ENCODE results near the gene ACTL10.
A peak's percentile ranks its signal among the peaks of the same experiment; 100 is the strongest.

ACTL10 gene

GRCh38 chr20:33645072-33645358 lies 21.7 kb upstream of the ACTL10 start:
- TF ChIP-seq ZFX (IDR thresholded peaks at IDR 0.05) (no peak), CTCF (conservative IDR thresholded peaks at IDR 0.05) (no peak)
- H3K27ac ChIP-seq: peak overlapping the region; percentile 93

GRCh38 chr20:33645396-33645795 lies 21.3 kb upstream of the ACTL10 start:
- no peak for TF ChIP-seq CTCF (conservative IDR thresholded peaks at IDR 0.05)
- TF ChIP-seq ZFX (IDR thresholded peaks at IDR 0.05): no peak
- H3K27ac ChIP-seq: peak overlapping the region; percentile 93

DNA sequence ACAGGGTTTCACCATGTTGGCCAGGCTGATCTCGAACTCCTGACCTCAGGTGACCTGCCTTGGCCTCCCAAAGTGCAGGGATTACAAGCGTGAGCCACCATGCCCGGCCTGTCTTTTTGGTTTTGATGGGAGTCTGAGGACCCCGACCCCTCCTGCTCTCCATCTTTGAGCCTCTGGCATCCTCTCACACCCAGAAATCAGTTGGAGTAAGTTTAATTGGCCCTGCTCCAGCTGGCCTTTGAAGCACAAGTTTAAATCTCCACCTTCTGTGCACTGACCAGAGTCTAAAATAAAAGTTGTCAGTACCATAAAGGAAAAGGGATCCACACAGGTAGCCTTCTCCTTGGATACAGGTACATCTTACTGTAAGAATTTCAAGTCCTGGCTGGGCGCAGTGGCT lies 20.6 kb upstream of the ACTL10 start:
- TF ChIP-seq CTCF (conservative IDR thresholded peaks at IDR 0.05) (no peak), ZFX (IDR thresholded peaks at IDR 0.05) (no peak)
- H3K27ac ChIP-seq: peak overlapping the region; percentile 93

DNA sequence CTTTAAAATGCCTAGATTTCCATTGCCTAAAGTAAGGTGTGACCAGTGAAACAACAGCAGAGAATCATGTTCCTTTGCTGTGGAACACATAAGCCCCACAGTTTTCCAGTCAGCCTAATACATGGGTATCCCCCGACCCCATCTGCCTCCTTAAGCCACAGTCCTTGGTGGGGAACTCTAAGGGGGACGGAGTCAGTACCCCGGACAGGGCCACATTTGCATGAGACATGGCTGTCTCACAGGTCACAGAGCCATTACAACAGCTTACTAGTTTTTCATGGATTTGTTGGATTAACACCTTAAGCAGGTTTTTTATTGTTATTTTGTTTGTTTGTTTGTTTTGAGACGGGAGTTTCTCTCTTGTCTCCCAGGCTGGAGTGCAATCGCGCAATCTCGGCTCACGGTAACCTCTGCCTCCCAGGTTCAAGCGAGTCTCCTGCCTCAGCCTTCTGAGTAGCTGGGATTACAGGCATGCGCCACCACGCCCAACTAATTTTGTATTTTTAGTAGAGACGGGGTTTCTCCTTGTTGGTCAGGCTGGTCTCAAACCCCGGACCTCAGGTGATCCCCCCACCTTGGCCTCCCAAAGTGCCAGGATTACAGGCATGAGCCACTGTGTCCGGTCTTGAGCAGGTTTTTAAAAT lies 19.7 kb upstream of the ACTL10 start:
- peak overlapping the region; percentile 93 for H3K27ac ChIP-seq

- no peak; the same call in 1 of the 2 replicates for TF ChIP-seq CTCF (conservative IDR thresholded peaks at IDR 0.05)
- no peak for TF ChIP-seq ZFX (IDR thresholded peaks at IDR 0.05)
- peak overlapping the region; percentile 93 for H3K27ac ChIP-seq
These were observed 18.9 kb upstream of the ACTL10 start for GRCh38 chr20:33647603-33648395.

GRCh38 chr20:33648396-33649004 lies 18.2 kb upstream of the ACTL10 start:
- TF ChIP-seq ZFX (IDR thresholded peaks at IDR 0.05): no peak
- no peak for TF ChIP-seq CTCF (conservative IDR thresholded peaks at IDR 0.05)
- peak overlapping the region; percentile 93 for H3K27ac ChIP-seq

- TF ChIP-seq CTCF (conservative IDR thresholded peaks at IDR 0.05): no peak
- no peak for TF ChIP-seq ZFX (IDR thresholded peaks at IDR 0.05)
- peak overlapping the region; percentile 93 for H3K27ac ChIP-seq
These were observed 17.5 kb upstream of the ACTL10 start for GRCh38 chr20:33649201-33649681.

Measured in C4-2B (cell line).